Suprapubic skin (tissue), 4 donors: ENCODE results near the gene OR2L13.

ENCODE experiments used
- CTCF ChIP-seq, 2 donors: fragments of 200-600 bp in 1 of 2; fragments of 450-650 bp in 1 of 2; sonication (generic) in 1 of 2; IDR thresholded peaks; one replicate each; pipeline ENCODE4 v1.5.1; 2016 to 2019; ENCODE audit warnings: antibody characterized with exemption in 2 of 2, mild to moderate bottlenecking in 1 of 2, moderate library complexity in 1 of 2
- POLR2A ChIP-seq, 2 donors: fragments of 450-650 bp; IDR thresholded peaks; one replicate each; pipeline ENCODE4 v1.6.1; 2017; ENCODE audit warnings: antibody characterized with exemption in 2 of 2, mild to moderate bottlenecking in 2 of 2, moderate library complexity in 2 of 2
- POLR2AphosphoS5 ChIP-seq, 3 donors: sonication (generic); formaldehyde crosslinking; IDR thresholded peaks; one replicate each; pipeline ENCODE4 v1.6.1; 2017; ENCODE audit warnings: antibody characterized with exemption in 3 of 3

GRCh38 chr1:248144513-248145198, 49.7 kb downstream of the OR2L13 start, which contains the start of gene OR2M5:
- TF ChIP-seq CTCF (IDR thresholded peaks at IDR 0.05) (no peak), POLR2A (IDR thresholded peaks at IDR 0.05) (no peak), POLR2AphosphoS5 (IDR thresholded peaks at IDR 0.05) (no peak)
